Sigmoid colon (tissue), 4 donors: ENCODE results near the gene LRIT2.

ENCODE experiments used
- CTCF ChIP-seq, 4 experiments: fragments of 450-650 bp in 3 of 4; fragments of 200-600 bp in 1 of 4; IDR thresholded peaks; one replicate each; pipeline ENCODE4 v1.5.1; 2016 to 2019; ENCODE audit warnings: antibody characterized with exemption in 4 of 4, mild to moderate bottlenecking in 3 of 4, moderate library complexity in 2 of 4
- EP300 ChIP-seq, 4 donors: sonication (generic); formaldehyde crosslinking; IDR thresholded peaks; one replicate each; pipeline ENCODE4 v1.6.1; 2017; ENCODE audit warnings: antibody characterized with exemption in 4 of 4
- POLR2A ChIP-seq, 2 donors: fragments of 450-650 bp; IDR thresholded peaks; one replicate each; pipeline ENCODE4 v1.6.1; 2016; ENCODE audit warnings: antibody characterized with exemption in 2 of 2, mild to moderate bottlenecking in 2 of 2, moderate library complexity in 2 of 2

GRCh38 chr10:84198206-84198915 is 27.0 kb downstream of the LRIT2 start:
- TF ChIP-seq CTCF (IDR thresholded peaks at IDR 0.05) (no peak), EP300 (IDR thresholded peaks at IDR 0.05) (no peak), POLR2A (IDR thresholded peaks at IDR 0.05) (no peak)
